IMR-90 (cell line): ENCODE results near the gene SRD5A1.

ENCODE experiments used
- MXI1 ChIP-seq: IDR thresholded peaks from 2 replicates; pipeline ENCODE4 v1.6.1; 2012; ENCODE audit warnings: low read depth, mild to moderate bottlenecking, low read length, moderate library complexity, borderline replicate concordance
- RAD21 ChIP-seq: IDR thresholded peaks from 2 replicates; pipeline ENCODE4 v1.6.1; 2012; ENCODE audit warnings: low read length, improper control_type of control experiment
- RCOR1 ChIP-seq: IDR thresholded peaks from 2 replicates; pipeline ENCODE4 v1.6.1; 2012; ENCODE audit warnings: mild to moderate bottlenecking, low read length, improper control_type of control experiment; ENCODE audit not compliant: insufficient replicate concordance

GRCh38 chr5:6673963-6674362 lies 40.7 kb downstream of the SRD5A1 start:
- TF ChIP-seq MXI1 (no peak), RAD21 (no peak), RCOR1 (no peak)
